Uterus (tissue), 2 donors: ENCODE measurements around the gene YARS2.

Experiments used
- CTCF ChIP-seq, 4 experiments: fragments of 200-600 bp in 2 of 4; fragments of 450-650 bp in 2 of 4; sonication (generic) in 2 of 4; IDR thresholded peaks; one replicate each; pipeline ENCODE4 v1.5.1; 2016 to 2019; ENCODE audit warnings: antibody characterized with exemption in 4 of 4, mild to moderate bottlenecking in 2 of 4, moderate library complexity in 1 of 4
- POLR2A ChIP-seq, 2 donors: fragments of 450-650 bp; IDR thresholded peaks; one replicate each; pipeline ENCODE4 v1.6.1; 2016; ENCODE audit warnings: antibody characterized with exemption in 2 of 2, mild to moderate bottlenecking in 1 of 2, moderate library complexity in 1 of 2

DNA sequence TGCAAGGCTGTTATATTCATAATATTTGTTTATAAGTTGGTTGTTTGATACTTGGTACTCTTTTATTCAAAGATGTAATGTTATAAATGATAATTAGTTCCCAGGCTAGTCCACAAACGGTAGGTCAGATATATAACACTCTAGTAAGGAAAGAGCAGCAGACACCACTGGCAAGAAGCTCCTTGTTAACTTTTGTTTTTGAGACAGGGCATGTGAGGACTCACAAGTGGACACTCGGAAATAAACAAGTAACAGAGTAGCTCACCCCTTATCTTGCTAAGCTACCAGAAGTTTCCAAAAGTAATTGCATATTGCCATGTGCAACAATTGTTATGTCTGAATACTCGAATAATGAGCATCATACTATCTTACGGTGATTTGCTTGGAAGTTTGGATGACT lies 38.6 kb upstream of the YARS2 start:
- TF ChIP-seq CTCF (IDR thresholded peaks at IDR 0.05) (no peak), POLR2A (IDR thresholded peaks at IDR 0.05) (no peak)
